ENCODE data around the gene KLHL30. TPM values are rescaled to one million over a fixed set of nuclear protein-coding genes. Genes with fewer than 3 reads are reported as not detected.

KLHL30 gene
- total RNA-seq, 4 donors from 2014 or later, result 0.13 to 0.64 (median 0.34) TPM

DNA sequence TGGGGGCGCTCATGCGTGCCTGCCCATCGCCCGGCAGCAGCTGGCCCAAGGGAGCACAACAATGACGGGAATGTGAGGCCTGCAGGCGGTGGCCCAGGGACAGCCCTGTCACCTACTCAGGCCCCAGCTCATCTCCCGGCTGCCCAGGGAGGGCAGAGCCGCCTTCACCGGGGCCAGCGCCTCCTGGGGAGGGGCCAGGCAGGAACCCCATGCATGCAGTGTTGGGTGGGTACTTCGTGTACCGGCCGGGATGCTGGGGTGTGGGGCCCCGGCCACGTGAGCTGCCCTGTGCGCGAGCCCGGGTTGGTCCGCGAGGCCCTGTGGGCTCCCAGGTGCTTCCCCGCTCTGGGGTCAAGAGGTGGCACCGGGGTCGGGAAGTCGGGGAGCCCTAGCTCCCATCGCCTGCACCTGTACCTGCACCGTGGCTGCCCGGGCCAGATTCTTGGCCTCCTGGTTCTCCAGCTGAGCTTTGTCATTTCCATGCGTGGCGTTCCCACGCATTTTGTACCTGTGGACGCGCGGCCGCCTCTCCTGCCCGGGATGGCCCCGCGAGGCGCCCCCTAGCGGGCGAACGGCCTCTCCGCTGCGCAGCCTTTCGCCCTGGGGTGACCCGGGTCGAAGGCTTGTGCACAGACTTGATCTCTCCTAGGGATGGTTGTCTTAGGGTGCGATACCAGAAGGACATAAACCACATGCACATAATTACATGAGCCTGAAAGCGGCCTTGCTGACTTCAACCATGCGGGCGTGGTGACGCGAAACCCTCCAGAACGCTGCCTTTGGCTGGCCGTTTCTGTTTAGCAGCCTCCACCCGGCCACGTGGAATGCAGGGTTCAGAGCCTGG is 950 bp downstream of the KLHL30 start:
- DNase-seq (ENCODE audit: low spot score in 2 of 2), result no peak
- WGBS, 2 donors, result 56 to 65% methylated on average over 48 to 54 of the region's 56 CpGs
- TF ChIP-seq, protein P1, sequence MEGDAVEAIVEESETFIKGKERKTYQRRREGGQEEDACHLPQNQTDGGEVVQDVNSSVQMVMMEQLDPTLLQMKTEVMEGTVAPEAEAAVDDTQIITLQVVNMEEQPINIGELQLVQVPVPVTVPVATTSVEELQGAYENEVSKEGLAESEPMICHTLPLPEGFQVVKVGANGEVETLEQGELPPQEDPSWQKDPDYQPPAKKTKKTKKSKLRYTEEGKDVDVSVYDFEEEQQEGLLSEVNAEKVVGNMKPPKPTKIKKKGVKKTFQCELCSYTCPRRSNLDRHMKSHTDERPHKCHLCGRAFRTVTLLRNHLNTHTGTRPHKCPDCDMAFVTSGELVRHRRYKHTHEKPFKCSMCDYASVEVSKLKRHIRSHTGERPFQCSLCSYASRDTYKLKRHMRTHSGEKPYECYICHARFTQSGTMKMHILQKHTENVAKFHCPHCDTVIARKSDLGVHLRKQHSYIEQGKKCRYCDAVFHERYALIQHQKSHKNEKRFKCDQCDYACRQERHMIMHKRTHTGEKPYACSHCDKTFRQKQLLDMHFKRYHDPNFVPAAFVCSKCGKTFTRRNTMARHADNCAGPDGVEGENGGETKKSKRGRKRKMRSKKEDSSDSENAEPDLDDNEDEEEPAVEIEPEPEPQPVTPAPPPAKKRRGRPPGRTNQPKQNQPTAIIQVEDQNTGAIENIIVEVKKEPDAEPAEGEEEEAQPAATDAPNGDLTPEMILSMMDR (IDR thresholded peaks at IDR 0.05), result no peak
- TF ChIP-seq POLR2A (IDR thresholded peaks at IDR 0.05), result no peak
- H3K4me3 ChIP-seq (ENCODE audit: low read depth, poor library complexity, severe bottlenecking), result no peak overlapping the region
- intact Hi-C loops (cut with DNase I; ENCODE audit: low total_unique reads), result no loop called here

DNA sequence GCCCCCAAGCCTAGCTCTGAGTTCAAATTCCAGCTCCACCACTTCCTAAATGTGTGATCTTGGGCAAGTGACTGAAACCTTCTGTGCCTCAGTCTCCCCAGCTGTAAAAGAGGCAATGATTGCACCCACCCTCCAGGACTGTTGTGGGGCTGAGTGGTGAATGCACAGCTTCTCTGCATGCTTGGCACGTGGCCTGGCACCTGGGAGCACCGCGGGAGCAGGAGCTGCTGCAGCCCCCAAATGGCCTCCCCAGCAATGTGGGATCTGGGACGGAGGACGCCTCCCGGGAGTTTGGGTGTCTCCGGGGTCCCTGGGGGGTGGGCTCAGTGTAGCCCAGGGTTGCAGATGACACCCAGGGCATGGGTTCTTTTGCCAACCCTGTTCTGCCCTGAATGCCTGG is 1.6 kb downstream of the KLHL30 start:
- 80 to 85% methylated on average over 2 to 7 of the region's 7 CpGs for WGBS, 2 donors
- no peak overlapping the region for H3K4me3 ChIP-seq (ENCODE audit: low read depth, poor library complexity, severe bottlenecking)
- no peak for DNase-seq (ENCODE audit: low spot score in 2 of 2)
- intact Hi-C loops (cut with DNase I; ENCODE audit: low total_unique reads), result no loop called here
- TF ChIP-seq, protein P1 (IDR thresholded peaks at IDR 0.05), result no peak
- TF ChIP-seq POLR2A (IDR thresholded peaks at IDR 0.05), result no peak

DNA sequence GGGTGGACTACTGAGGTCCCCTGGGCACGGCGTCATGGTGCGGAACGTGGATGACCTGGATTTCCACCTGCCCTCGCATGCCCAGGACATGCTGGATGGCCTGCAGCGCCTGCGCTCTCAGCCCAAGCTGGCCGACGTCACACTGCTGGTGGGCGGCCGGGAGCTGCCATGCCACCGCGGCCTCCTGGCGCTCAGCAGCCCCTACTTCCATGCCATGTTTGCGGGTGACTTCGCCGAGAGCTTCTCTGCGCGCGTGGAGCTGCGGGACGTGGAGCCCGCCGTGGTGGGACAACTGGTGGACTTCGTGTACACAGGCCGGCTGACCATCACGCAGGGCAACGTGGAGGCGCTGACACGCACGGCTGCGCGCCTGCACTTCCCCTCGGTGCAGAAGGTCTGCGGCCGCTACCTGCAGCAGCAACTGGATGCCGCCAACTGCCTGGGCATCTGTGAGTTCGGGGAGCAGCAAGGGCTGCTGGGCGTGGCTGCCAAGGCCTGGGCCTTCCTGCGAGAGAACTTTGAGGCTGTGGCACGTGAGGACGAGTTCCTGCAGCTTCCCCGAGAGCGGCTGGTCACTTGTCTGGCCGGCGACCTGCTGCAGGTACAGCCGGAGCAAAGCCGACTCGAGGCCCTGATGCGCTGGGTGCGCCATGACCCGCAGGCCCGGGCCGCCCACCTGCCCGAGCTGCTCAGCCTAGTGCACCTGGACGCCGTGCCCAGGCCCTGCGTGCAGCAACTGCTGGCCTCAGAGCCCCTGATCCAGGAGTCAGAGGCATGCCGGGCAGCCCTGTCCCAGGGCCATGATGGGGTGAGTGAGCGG is 2.5 kb downstream of the KLHL30 start:
- no peak overlapping the region for H3K4me3 ChIP-seq (ENCODE audit: low read depth, poor library complexity, severe bottlenecking)
- TF ChIP-seq POLR2A (IDR thresholded peaks at IDR 0.05), result no peak
- TF ChIP-seq, protein P1 (IDR thresholded peaks at IDR 0.05), result no peak
- intact Hi-C loops (cut with DNase I; ENCODE audit: low total_unique reads), result no loop called here
- 89 to 92% methylated on average over 42 to 60 of the region's 60 CpGs for WGBS, 2 donors
- no peak for DNase-seq (ENCODE audit: low spot score in 2 of 2)

DNA sequence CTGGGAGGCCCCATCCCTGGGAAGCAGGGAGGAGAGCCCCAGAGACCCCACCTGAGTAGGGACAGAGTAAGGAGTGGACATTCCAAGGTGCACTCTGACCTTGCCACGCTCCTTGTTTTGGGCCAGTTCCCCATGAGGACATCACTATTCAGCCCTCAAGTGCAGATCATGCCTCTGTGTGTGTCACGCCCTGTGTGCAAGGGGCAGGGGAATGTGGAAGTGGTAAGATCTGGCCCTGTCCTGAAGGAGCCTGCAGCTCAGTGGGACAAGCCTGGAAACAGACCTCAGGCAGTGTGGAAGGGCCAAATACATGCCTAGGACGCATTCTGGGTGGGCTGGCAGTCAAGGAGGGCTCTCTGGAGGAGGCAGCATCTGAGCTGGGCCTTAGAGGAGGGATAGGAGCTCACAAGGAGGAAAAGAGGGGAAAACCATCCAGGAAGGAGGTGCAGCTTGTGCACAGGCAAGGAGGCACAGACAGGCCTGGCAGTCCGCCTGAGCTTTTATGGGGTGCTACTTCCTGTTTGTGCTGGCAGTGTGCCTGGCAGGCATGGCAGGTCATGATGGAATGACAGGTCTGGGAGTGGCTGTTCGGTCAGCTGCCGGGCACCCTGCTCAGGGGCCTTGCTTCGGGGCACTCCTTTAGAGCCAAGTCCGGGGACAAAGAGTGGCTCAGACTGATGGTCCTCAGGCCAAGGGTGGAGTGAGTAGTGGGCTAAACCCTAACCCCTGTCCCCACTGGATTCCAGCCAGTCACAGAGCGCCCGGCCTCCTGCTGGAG is 3.3 kb downstream of the KLHL30 start:
- 50 to 57% methylated on average over 6 to 10 of the region's 10 CpGs for WGBS, 2 donors
- intact Hi-C loops (cut with DNase I; ENCODE audit: low total_unique reads), result no loop called here
- TF ChIP-seq, protein P1 (IDR thresholded peaks at IDR 0.05), result no peak
- TF ChIP-seq POLR2A (IDR thresholded peaks at IDR 0.05), result no peak
- no peak overlapping the region for H3K4me3 ChIP-seq (ENCODE audit: low read depth, poor library complexity, severe bottlenecking)
- DNase-seq (ENCODE audit: low spot score in 2 of 2), result no peak

DNA sequence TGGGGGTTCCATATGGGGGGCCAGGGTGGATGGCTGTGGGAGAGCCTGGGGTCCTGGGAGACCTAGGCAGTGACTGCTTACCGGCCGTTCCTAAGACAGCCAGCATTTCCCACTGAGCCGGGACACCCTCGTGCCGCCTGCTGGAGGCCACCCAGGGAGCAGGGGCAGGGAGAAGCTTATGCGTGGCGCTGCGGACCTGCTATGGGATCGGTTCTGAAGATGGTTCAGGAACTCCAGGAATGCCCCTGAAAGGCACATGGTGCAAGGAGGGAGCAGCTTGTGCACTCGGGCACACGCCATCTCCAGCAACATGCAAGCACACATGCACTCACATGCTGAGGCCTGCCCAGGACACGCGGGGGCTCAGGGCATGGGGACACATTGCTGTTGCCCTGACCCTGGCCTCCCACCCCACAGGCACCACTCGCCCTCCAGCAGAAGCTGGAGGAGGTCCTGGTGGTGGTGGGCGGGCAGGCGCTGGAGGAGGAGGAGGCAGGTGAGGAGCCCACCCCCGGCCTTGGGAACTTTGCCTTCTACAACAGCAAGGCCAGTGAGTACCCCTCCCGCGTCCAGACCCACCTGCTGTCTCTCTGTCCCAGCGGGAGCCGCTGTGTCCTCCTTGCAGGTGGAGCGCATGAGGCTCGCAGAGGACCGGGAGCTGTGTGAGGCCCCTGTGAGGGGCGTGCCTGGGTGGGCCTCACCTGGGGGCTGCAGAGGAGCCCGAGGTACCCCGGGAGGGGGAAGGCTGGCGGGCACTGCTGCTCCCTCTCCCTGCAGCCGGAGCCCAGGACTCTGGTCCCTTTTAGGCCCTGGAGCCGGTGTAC is 4.1 kb downstream of the KLHL30 start:
- intact Hi-C loops (cut with DNase I; ENCODE audit: low total_unique reads), result no loop called here
- 65% methylated on average over 21 of the region's 30 CpGs for WGBS, 2 donors
- H3K4me3 ChIP-seq (ENCODE audit: low read depth, poor library complexity, severe bottlenecking), result no peak overlapping the region
- no peak for TF ChIP-seq POLR2A (IDR thresholded peaks at IDR 0.05)
- TF ChIP-seq, protein P1 (IDR thresholded peaks at IDR 0.05), result no peak
- no peak for DNase-seq (ENCODE audit: low spot score in 2 of 2)
